Measurements from ENCODE around the gene GBP2.
"Not testable (repeated sequence)": the region's sequence is repeated elsewhere in the genome, so short reads cannot be mapped to it uniquely, and the experiment has no call there.

The GBP2 gene

GRCh38 chr1:89125913-89126580, at the start of gene GBP2:
TSS of gene GBP2 (minus strand) at chr1:89126114. CDS start at chr1:89121966, 4,148 bp downstream.
- peak; percentile 66 for DNase-seq (ENCODE audit: low spot score)

GRCh38 chr1:89174491-89174890, 48.6 kb upstream of the GBP2 start:
- no peak for DNase-seq (ENCODE audit: low spot score)

GRCh38 chr1:89172468-89173143, 46.7 kb upstream of the GBP2 start:
- no peak for DNase-seq (ENCODE audit: low spot score)

GRCh38 chr1:89171067-89171438, 45.1 kb upstream of the GBP2 start:
- DNase-seq (ENCODE audit: low spot score), result peak; percentile 23

- no peak for DNase-seq (ENCODE audit: low spot score)
Observed at GRCh38 chr1:89170170-89171066, 44.5 kb upstream of the GBP2 start.

- no peak for DNase-seq (ENCODE audit: low spot score)
Observed at GRCh38 chr1:89169166-89169565, 43.3 kb upstream of the GBP2 start.

- DNase-seq (ENCODE audit: low spot score), result no peak
Observed at GRCh38 chr1:89167590-89168230, 41.8 kb upstream of the GBP2 start.

- DNase-seq (ENCODE audit: low spot score), result no peak
Observed at GRCh38 chr1:89166705-89167104, 40.8 kb upstream of the GBP2 start.

- no peak for DNase-seq (ENCODE audit: low spot score)
Observed at GRCh38 chr1:89165811-89166210, 39.9 kb upstream of the GBP2 start.

- DNase-seq (ENCODE audit: low spot score), result no peak
Observed at GRCh38 chr1:89151047-89151446, 25.1 kb upstream of the GBP2 start.

GRCh38 chr1:89149976-89150375, 24.1 kb upstream of the GBP2 start:
- DNase-seq (ENCODE audit: low spot score), result no peak

GRCh38 chr1:89149229-89149628, 23.3 kb upstream of the GBP2 start:
- DNase-seq (ENCODE audit: low spot score), result no peak

GRCh38 chr1:89147678-89148658, 22.1 kb upstream of the GBP2 start:
- no peak for DNase-seq (ENCODE audit: low spot score)

- no peak for DNase-seq (ENCODE audit: low spot score)
Observed at GRCh38 chr1:89146721-89147120, 20.8 kb upstream of the GBP2 start.

- no peak for DNase-seq (ENCODE audit: low spot score)
Observed at GRCh38 chr1:89143484-89143883, 17.6 kb upstream of the GBP2 start.

GRCh38 chr1:89142160-89142559, 16.2 kb upstream of the GBP2 start:
- no peak for DNase-seq (ENCODE audit: low spot score)

- DNase-seq (ENCODE audit: low spot score), result no peak
Observed at GRCh38 chr1:89133747-89134146, 7.8 kb upstream of the GBP2 start.

GRCh38 chr1:89130716-89131115, 4.8 kb upstream of the GBP2 start:
- DNase-seq (ENCODE audit: low spot score), result no peak

GRCh38 chr1:89129911-89130310, 4.0 kb upstream of the GBP2 start:
- DNase-seq (ENCODE audit: low spot score), result no peak

GRCh38 chr1:89128003-89128458, 2.1 kb upstream of the GBP2 start:
- DNase-seq (ENCODE audit: low spot score), result not testable (repeated sequence)
